Measurements from ENCODE around the gene STK39. TPM values are rescaled to one million over a fixed set of nuclear protein-coding genes. Genes with fewer than 3 reads are reported as not detected.

STK39 gene
- total RNA-seq, 1 donor from 2014 or later = 28.2 TPM

DNA sequence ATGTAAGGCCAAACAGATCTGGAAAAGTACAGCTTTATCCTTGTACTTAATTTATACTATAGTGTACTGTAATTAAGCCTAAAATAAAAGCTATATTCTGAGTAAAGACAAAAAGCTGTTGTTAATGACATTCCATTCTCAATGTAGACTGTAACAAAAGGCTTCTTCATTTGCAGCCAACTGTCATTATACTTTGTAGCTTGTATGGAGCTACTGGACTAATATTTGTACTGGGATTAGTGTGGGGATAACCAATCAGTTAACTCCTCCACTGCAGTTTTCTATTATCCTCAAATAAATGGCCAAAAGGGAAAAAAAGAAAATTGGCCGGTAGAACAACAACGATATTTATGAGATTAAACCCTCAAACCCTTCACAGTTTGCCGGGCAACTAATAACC lies 66.5 kb downstream of the STK39 start:
- peaks cover 3% of the 10 kb centered on the region for H3K36me3 Mint-ChIP-seq (ENCODE audit: low read depth)
- H3K27me3 Mint-ChIP-seq (ENCODE audit: low read depth) = no peaks in the 10 kb centered on the region
- H3K4me3 Mint-ChIP-seq = no peak overlapping the region
- TF ChIP-seq, protein P1, sequence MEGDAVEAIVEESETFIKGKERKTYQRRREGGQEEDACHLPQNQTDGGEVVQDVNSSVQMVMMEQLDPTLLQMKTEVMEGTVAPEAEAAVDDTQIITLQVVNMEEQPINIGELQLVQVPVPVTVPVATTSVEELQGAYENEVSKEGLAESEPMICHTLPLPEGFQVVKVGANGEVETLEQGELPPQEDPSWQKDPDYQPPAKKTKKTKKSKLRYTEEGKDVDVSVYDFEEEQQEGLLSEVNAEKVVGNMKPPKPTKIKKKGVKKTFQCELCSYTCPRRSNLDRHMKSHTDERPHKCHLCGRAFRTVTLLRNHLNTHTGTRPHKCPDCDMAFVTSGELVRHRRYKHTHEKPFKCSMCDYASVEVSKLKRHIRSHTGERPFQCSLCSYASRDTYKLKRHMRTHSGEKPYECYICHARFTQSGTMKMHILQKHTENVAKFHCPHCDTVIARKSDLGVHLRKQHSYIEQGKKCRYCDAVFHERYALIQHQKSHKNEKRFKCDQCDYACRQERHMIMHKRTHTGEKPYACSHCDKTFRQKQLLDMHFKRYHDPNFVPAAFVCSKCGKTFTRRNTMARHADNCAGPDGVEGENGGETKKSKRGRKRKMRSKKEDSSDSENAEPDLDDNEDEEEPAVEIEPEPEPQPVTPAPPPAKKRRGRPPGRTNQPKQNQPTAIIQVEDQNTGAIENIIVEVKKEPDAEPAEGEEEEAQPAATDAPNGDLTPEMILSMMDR (conservative IDR thresholded peaks at IDR 0.05) = no peak
- no peaks in the 10 kb centered on the region for H3K9me3 Mint-ChIP-seq
- peaks cover 31% of the 10 kb centered on the region for H3K4me1 Mint-ChIP-seq
- no peak overlapping the region for H3K27ac Mint-ChIP-seq (ENCODE audit: unreplicated experiment)
- no peak for DNase-seq (ENCODE audit: low read depth, low spot score)

DNA sequence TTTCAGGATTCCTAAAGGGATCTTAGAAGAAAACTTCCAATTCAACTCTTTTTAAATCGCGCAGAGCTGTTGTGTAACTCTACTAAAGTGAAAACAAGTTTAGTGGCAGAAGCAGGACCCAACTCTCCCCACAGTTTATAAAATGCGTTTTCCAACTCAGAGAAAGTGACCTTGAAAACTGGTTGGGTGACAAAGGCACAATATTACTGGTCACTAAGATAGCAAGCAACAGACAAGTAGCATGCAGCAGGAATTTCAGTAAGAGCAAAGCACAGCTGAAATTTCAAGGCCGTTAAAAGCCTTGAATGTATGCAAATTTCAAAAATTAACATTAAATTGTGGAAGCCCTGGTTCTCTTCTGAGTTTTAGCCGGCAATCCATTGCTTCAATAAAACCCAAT lies 66.9 kb downstream of the STK39 start:
- no peak for DNase-seq (ENCODE audit: low read depth, low spot score)
- Mint-ChIP-seq H3K27me3 (ENCODE audit: low read depth) (no peaks in the 10 kb centered on the region), H3K36me3 (ENCODE audit: low read depth) (peaks cover 3% of the 10 kb centered on the region), H3K27ac (ENCODE audit: unreplicated experiment) (no peak overlapping the region), H3K4me3 (no peak overlapping the region), H3K9me3 (no peaks in the 10 kb centered on the region), H3K4me1 (peaks cover 29% of the 10 kb centered on the region)
- TF ChIP-seq, protein P1 (conservative IDR thresholded peaks at IDR 0.05) = no peak

DNA sequence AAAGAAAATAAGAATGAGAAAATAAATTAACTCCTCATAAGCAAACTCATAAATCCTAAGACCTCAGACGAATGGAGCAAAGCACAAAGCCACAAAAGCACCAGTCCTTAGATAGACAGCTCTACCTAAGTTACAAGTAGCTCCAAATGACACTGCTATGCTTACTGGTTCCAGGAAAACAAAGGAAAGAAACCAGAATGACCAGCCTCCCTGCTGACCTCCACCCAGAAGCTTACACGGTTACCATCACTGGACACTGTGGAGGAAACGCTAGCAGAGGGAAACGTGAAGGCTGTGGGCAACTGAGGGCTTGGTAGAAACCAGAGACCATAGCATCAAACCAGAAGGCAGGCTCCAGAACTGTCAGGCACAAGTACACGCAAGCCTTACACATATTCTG lies 67.8 kb downstream of the STK39 start:
- H3K9me3 Mint-ChIP-seq = no peaks in the 10 kb centered on the region
- no peak overlapping the region for H3K27ac Mint-ChIP-seq (ENCODE audit: unreplicated experiment)
- no peak overlapping the region for H3K4me3 Mint-ChIP-seq

DNA sequence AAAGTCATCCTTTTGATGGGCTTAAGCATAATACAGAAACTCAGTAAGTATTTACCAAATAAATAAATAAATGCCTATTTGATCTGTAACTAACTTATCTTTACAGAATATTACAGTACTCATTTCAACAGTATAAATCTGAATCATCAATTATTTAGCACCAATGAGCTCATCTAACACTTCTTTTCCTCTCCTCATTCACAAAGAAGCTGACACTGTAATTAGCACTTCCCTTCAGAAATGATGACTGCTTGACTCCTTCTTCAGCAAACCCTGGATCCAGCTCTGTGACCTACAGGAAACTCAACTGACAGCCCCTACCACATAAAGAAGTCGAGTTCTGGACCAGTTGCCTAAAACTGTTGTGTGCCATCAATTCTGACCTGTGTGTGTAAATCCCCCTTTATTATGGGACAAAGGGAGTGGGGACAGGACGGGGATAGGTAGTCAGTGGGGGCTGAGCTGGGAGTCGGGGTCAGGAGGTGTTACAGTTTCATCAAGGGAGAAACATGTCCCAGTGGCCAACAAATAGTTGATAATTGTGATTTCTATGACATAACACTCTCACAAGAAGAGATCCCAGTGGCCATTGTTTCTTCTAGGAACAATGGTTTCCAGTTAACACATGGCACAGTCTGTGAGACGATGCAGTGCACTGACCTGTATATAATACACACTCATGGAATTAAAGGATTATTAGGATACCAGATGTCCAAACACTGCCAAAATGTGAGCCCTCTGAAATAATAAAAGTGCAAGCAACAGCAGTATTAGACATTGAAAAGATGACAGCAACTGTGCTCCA lies 68.7 kb downstream of the STK39 start:
- Mint-ChIP-seq H3K36me3 (ENCODE audit: low read depth) (peaks cover 5% of the 10 kb centered on the region), H3K9me3 (no peaks in the 10 kb centered on the region), H3K27ac (ENCODE audit: unreplicated experiment) (no peak overlapping the region), H3K27me3 (ENCODE audit: low read depth) (no peaks in the 10 kb centered on the region), H3K4me3 (no peak overlapping the region), H3K4me1 (peaks cover 29% of the 10 kb centered on the region)
- no peak for DNase-seq (ENCODE audit: low read depth, low spot score)
- TF ChIP-seq, protein P1 (conservative IDR thresholded peaks at IDR 0.05) = no peak

More for the DNA sequence above, 67.8 kb downstream of the STK39 start:
- Mint-ChIP-seq H3K36me3 (ENCODE audit: low read depth) (peaks cover 5% of the 10 kb centered on the region), H3K27me3 (ENCODE audit: low read depth) (no peaks in the 10 kb centered on the region), H3K4me1 (peaks cover 29% of the 10 kb centered on the region)
- no peak for DNase-seq (ENCODE audit: low read depth, low spot score)
- TF ChIP-seq, protein P1 (conservative IDR thresholded peaks at IDR 0.05) = no peak

GRCh38 chr2:168176402-168176801 lies 71.0 kb downstream of the STK39 start:
- Mint-ChIP-seq H3K36me3 (ENCODE audit: low read depth) (peaks cover 5% of the 10 kb centered on the region), H3K27ac (ENCODE audit: unreplicated experiment) (no peak overlapping the region), H3K9me3 (no peaks in the 10 kb centered on the region), H3K4me3 (no peak overlapping the region), H3K27me3 (ENCODE audit: low read depth) (no peaks in the 10 kb centered on the region), H3K4me1 (peaks cover 29% of the 10 kb centered on the region)
- no peak for DNase-seq (ENCODE audit: low read depth, low spot score)
- TF ChIP-seq, protein P1 (conservative IDR thresholded peaks at IDR 0.05) = no peak

Data from neural crest cell (in vitro differentiated cells).